Stimulated activated CD4-positive, alpha-beta T cell treated with anti-CD3 and anti-CD28 coated beads, Interleukin-15, amount 100 ng/mL, for 1 hour (primary cell): ENCODE measurements around the gene RTRAF.

Experiments used
- DNase-seq, 2 donors: peaks; one replicate each; pipeline ENCODE4 v3.0.0-alpha.2; 2020; ENCODE audit warnings: low read depth in 1 of 2, low spot score in 1 of 2

The RTRAF gene

DNA sequence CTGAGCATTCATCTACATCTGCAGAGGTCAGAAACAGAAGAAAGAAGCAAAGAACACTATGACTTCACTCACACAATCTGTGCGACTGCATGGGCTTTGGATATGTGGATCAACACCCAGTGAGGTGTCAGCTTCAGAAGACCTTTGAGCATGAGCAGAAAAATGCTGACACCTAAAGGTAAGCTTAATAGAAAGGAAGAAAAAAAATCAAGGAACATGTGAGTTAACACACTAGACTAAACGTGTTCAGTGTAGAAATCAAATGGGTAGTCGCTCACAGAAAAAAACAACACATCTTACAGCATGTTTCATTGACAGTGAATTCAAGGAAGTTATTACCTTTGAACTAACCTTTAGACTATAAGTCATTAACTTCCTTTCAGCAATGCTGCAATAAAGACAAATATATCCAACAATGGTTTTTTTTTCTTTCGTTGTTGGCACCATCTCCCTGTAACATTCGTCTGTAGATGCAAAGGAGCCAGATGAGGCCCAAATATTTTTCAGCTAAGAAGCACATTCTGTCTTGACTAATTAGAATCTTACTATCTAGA lies 30.9 kb downstream of the RTRAF start:
- no peak for DNase-seq

DNA sequence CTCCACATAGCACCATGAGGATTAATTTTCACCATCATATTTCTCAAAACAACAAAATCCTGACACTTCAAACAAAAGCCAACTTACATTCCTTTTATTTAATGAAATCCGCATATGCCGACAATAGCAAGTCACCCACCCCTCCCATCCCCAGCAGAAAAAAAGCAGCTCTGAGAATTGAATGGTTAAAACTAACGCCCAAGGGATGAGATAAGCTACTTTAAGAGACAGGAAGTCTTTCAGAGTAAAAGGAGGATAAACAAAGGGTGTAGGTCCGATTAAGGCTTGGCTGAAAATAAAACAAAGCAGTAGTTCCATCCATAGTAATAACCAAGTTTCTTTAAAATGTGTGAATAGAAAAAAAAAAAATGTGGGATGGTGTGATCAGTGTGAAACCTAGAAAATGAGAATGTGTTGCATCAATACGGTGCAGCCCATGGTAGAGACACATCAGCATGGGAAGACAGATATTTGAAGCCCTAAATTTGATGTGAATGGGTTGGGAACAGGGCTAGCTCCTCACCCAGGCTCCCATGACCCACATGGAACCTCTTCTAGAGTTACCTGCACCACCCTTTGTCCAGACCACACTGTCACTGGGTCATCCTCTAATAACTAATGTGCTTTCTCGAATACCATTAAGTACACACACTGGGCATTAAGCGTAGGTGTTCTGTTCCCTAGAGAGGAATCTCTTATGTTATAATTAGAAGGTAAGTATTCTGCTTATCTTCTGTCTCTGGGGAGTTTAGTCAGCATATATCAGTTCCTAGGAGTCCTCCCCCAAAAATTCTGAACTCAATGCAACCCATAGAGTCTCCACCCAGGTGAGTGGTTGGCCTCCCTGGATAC lies 31.7 kb downstream of the RTRAF start:
- no peak for DNase-seq

DNA sequence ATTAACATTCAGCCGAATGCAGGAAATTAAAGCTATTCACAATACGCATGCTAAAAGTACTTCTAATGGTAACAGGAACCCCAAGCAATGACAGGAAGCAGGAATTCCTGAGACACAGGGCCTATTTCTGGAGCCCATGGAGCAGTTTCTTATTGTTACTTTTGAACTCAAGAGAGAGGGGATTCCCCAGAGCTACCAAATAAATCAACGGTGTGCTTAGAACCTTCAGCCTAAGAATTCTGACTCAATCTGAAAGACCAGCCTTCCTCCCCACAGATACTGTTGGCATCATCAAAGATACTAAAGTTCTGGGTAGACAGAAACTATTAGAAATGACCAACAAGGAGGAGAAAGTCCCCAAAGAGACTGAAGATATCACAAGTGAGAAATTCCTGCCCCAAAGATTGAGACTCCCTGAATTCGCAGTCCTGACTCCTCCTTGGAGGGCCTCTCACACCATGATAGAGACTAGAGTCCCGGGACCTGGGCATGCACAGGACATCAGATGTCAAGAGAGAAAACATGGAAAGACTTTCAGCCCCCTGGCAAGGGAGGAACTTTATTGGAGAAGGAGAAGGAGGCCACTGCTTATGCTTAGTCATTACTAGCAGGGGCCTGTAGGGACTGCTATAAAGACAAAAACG lies 32.7 kb downstream of the RTRAF start:
- DNase-seq, result no peak

DNA sequence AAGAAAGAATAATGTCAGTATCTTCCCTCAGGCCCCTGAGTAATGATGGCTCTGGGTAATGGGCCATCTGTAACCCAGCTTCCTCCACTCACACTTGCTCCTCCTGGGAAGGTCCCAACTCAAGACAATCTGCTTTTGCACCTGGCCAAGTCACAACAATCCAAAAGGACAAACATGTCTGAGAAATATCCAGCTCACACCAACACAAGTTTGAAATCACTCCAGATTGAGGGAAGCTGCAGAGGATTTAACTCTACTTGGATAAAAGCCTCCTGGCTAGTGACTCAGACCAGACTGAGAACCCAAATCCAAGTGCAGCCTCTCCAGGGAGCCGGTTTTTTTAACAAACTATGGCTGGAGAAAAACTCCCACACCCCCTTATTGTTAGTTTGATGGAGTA lies 34.2 kb downstream of the RTRAF start:
- DNase-seq, result no peak

DNA sequence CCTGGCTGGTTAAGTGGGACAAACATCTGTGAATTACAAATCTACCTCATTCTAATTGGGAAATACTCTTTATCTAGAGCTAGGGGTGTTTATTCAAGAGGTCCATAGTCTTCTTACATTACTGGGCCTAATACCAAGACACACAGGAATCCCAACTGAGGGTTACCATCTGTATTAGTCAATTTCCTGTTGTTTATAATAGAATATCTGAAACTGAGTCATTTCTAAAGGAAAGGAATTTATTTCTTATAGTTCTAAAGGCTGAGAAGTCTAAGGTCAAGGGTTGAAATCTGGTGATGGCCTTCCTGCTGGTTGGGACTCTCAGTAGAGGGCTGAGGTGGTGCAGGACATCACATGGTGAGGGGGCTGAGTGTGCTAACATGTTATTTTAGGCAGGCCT lies 36.0 kb downstream of the RTRAF start:
- no peak for DNase-seq

DNA sequence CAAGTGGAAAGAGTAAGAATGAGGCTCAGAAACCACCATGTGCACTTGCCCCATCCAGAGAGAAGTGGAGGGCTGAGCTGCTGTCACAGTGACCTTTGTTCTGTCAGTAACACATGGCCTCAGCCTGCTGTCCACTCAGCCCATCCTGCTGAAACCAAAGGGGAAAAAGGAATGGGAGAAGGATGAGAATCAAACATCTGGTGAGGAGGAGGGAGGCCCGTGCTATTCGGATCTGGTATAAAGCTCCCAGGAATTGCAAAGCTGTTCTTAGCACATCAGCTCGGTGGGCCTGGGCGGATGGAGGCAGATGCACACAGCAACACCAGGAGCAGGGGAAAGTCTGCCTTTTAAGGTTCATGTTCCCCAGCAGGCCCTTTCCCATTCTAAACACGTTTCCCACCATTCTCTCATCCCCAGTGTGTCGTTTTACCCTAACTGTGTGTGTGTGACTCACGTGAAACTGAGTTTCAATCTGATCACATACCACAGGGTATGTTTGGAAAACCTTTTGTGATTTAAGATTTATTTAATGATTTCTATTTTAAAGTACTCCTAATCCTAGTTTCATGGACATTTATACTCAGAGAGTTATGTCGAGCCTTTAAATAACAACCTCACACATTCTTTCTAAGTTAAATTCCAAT lies 36.8 kb downstream of the RTRAF start:
- DNase-seq, result no peak

DNA sequence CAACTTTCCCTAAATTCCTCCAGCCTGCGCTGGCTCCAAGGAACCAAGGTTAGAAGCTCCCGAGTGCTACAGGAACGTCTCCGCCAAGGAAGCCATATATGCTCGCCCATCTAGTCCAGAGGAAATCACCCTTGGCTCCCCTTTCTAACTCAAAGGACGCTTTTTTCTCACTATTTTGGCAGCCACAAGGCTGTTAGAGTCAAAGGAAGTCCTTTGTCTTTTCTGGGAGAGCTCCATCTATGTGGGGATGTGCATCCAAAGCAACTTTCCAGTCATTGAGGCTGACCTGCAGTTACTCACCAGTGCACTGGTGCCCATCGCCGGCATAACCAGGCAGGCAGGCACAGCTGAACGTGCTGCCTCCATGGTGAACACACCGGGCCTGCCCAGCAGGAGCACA lies 37.6 kb downstream of the RTRAF start:
- DNase-seq, result no peak

DNA sequence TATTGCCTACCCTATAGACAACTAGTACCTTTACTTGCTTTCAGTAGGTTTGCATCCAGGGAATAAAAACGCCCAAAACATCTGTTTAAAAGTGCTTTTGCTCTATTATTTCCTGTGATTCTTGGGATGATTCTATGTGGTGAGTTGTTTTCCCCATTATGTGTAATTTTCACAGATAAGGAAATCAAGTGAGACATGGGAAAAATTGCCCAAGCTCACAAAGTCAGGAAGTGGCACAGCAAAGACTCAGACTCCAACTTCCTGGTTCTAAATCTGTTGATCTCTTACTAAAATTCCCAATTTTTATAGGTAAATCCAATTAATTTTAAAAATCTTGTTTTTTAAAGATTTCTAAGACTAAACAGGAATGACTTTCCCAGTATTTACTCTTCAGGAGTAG lies 40.5 kb downstream of the RTRAF start:
- DNase-seq, result no peak

DNA sequence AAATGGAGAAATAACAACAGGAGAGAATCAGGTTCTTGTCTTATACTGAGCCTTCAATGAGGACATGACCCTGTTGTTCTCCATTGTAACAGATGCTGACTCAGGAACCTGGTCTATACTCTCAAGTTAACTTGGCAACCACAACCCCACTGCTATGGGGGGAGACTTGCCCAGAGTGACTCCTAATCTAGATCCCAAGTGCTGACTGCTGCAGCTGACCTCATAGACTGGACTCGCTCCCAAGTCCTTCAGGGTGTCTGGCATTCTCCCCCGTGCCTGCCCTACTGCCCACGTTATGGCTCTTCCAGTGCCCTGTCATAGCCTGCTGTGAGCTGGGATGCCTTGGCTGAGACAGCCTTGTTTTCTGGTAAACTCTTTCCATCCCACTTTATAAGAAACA lies 42.4 kb downstream of the RTRAF start:
- no peak for DNase-seq

DNA sequence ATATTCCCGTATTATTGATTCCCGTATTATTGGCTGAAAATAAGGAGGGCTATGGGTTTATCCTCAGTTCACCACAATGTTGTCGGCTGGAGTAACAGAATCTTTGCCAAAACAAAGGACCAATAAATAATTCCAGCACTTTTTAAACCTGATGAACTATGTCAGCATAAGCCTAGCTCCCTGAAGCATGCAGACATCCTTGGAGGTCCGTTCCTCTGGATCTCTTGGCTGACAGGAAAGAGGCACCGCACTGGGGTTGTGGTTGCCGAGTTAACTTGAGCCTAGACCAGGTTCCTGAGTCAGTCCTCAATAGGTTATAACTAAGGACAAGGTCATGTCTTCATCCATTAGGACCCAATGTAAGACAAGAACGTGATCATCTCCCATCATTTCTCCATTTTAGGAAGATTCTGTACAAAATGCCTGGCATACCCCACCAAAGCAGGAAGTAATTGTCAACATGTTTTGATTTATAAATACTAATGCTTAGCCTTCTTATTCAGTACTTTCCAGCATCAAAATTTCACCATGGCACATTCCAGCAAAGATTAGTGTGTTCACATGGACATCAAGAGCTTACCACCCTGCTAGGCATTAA lies 43.0 kb downstream of the RTRAF start:
- DNase-seq, result no peak

DNA sequence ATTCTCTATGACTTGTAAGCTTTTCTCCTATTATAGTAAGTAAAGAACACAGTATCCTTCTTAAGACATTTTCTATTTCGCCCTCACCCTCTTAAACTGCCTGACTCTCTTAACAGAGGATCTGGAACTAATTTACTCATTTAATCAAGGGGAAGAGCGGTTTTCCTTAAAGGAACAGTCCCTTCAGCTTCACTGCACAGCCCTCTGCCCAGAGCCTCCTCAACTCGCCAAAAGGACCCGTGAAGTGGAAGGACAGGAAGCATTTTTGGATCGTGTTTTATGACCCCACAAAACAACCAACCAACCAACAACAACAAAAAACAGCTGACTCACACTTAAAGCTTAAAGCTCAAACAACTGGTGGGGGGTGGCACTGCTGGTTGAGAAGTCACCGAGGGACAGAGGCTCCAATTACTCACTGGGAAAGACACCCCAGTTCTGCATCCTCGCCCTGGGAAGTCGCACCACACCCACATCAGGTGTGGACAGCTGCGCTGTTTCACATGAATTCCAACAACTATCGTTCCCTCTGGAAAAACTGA lies 43.8 kb downstream of the RTRAF start:
- no peak for DNase-seq

DNA sequence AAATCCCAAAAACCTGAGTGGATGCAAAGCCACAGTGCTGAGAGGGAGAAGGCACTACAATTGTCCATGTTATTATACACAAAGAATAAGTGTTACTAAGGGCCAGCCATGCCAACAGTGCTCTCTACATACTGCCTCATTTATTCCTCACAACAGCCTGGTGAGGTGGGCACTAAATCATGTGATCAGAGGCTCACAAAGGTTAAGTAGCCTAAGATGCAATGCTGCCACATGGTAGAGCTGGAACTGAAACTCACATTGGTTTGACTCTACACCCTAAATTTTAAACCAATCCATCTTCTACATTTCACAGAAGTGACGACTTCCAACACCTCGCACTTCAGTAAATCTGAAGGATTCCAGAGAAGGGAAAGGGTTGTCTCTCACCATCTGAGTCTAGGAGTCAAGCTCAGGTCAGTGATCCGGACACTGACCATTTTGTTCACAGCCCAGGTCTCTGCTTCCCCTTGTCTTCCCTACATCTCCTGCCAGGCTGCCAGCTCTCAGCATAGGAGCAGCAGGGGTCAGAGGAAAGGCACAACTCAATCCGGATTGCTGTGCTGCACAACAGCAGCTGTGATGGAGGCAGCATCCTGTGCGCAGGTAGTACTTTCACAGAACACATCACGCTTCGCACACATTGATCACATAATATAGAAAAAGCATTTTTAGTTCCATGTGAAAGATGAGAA lies 49.9 kb downstream of the RTRAF start:
- no peak for DNase-seq

DNA sequence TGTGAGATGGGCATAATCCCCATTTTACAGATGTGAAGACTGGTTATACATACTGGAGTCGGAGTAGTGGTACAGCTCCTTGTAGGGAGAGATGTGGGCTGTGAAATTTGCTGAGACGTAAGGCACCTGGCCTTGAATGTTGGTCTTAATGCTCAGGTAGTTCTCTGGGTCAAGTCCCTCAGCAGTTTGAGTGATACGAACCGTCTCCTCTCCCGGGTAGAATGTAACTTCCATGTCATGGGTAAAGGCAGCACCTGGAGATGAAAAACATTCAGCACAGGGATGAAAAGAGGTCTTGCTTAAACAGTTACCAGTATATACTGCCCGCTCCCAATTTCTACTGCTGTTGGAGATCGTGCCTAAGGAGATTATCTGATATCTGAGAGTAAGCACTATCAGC lies 51.3 kb downstream of the RTRAF start:
- DNase-seq, result no peak

DNA sequence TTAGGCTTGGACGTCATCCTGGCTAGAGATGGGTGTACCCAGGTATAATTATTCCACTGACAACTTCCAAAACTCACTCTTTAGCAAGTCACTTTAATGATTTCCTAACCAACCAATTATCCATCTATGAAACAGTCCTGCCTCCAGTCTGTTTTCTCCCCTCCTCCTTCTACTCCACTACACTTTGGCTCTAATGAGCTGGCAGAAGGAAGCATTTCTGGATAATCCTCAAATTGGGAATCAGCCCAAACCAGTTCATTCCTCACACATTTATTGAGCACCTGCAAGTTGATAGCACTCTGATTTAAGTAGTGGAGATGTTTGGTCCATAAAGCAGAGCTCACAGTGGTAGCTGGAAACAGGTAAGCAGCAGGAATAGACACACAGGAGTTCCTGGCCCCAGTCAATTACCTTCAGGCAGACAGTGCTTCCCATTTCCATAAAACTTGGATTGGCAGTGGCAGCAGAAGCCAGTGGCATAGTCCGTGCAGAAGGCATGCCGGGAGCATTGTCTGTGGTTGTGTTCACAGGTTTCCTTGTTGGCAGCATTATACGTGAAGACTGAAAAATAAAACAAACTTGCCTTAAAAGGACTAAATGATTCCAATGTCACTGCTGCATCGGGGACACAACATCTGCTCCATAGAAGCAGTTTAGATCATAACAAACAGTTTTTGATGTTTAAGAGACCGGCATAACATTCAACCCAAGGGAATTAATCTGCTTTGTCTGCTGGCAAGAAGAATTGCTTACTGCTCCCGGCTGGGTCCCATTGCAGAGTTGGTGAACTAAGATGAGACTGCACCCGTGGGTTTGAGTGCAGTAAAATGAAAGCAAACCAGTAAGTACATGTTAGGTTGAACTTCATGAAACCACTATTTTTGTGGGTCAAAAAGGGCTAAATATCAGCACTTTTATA lies 53.3 kb downstream of the RTRAF start:
- DNase-seq, result no peak

DNA sequence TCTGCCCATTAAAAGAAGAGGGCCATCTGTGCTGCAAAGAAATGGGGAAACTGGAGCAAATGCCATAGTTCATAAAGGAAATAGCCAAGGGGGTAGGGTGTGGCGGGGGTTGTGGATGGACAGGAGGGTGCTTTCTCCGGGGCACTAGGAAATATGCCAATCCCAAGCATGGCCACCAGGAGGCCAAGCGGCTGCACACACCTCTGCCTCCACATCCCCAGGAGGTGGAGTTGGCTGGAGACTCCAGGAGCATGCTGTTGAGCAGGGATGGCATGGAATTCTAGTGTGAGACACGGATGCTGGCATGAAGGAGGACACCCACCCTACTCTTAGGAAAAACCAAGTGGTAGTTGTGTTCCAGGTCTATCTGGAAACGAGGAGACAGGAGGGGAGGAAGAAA lies 54.3 kb downstream of the RTRAF start:
- no peak for DNase-seq

DNA sequence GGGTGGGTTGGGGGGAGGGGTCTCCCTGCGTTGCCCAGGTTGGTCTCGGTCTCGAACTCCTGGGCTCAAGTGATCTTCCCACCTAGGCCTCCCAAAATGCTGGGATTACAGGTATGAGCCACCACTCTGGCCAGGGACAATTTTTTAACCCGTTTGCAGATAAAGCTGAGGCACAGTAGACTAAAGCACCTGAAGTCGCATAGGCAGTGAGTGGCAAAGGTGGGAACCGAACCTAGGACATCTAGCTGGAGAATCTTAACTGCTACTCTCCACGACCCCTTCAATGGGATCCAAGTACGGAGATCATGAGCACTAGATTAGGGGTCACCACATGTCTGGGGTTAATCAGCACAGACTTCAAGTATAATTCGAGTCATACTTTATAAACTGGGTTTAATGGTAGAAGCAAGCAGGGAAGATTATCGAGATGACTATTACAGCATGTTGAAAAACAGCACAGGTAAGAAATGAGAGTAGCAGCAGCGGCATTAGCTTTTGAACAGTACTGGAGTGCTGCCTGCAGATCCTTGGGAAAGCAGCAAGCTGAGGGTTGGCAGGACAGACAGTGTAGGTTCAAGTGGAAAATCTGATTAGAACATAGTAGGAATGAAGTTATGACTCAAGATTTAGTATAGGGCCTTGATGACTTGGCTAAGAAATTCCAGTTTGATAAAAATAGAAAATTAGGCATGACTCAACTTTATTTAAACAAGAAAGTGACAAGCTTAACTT lies 55.6 kb downstream of the RTRAF start:
- DNase-seq, result no peak

DNA sequence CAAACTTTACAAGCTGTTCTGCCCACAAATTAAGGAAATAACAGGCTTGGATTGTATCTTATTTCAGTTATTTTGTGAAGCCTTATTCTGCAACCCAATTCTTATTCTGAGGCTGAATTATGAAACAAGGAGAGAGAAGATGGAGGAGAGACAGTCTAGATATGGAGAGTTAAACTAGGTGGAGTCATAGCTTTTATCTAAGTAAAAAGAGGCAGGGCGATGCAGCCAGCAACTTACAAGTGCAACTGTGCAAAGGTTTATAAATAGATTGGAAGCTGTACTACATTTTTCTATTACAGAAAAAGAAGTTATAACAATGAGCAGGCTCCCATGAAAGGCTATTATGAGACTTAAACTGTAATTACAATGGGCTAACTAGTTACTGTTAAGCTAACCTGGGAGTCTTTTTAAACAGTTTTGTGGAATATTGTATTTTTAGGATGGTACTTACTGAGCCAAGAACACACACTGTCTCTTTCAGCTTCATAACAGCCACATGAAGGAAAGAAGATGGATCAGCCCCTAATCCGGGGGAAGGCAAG lies 57.1 kb downstream of the RTRAF start:
- DNase-seq, result no peak

DNA sequence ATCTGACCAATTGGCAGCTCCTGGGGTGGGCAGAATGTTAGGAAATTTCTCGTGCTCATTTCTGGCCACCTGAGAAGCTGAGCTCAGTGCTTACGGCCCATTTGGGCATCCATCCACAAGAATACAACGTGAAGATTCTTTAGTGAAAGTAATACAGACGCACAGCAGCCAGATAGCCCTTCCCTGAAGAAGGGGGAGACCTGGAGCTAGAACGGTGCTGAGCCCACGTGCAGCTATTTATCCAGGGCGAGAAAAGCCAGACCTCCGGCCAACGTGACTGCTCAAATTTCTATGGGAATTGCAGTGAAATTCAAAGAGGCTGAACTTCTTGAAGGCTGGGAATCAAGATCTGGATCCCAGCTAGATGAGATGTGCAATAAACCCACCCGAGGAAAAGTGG lies 58.8 kb downstream of the RTRAF start:
- no peak for DNase-seq
